BJ (cell line): ENCODE results near the gene TDRD12. TPM values are rescaled to one million over a fixed set of nuclear protein-coding genes. Genes with fewer than 3 reads are reported as not detected.
"Not testable (repeated sequence)": the region's sequence is repeated elsewhere in the genome, so short reads cannot be mapped to it uniquely, and the experiment has no call there.

Experiments used
- CTCF ChIA-PET: fragments of 350-600 bp; formaldehyde crosslinking; extraction: SDS; loops from one replicate; lab custom pipeline; 2021; ENCODE audit warnings: antibody characterized with exemption, inconsistent platforms; lab: Yijun Ruan, JAX
- POLR2A ChIA-PET: fragments of 300-600 bp; sonication (Branson Sonifier 250); formaldehyde crosslinking; extraction: SDS; loops from one replicate; lab custom pipeline; 2021; ENCODE audit warnings: antibody characterized with exemption; lab: Charles Lee
- DNase-seq: peaks from one replicate; pipeline ENCODE4 v3.0.0-alpha.2; 2011; ENCODE audit warnings: low read depth
- H3K27me3 ChIP-seq: 2 replicates; pipeline ENCODE4 v1.6.0; 2011; ENCODE audit warnings: low read length; ENCODE audit not compliant: control insufficient read depth, insufficient read depth
- H3K36me3 ChIP-seq: 2 replicates; pipeline ENCODE4 v1.5.1; 2011; ENCODE audit warnings: low read length; ENCODE audit not compliant: control insufficient read depth, insufficient read depth
- H3K4me3 ChIP-seq: 2 replicates; pipeline ENCODE4 v1.5.1; 2011; ENCODE audit warnings: low read depth, mild to moderate bottlenecking, control low read depth, low read length
- CTCF ChIP-seq: IDR thresholded peaks from 2 replicates; pipeline ENCODE4 v1.5.1; 2011; ENCODE audit warnings: low read depth, mild to moderate bottlenecking, control low read depth, inconsistent platforms, low read length, moderate library complexity; ENCODE audit not compliant: insufficient read depth
- polyA plus RNA-seq: library from polyadenylated mRNA; depleted of rRNA; stranded (reverse); fragments of >200 nt; gene quantifications from 2 replicates; pipeline ENCODE4 v1.2.3, GENCODE V29; 2011

The TDRD12 gene
- polyA plus RNA-seq, 1 experiment = not detected

GRCh38 chr19:32767951-32768679 is 48.5 kb downstream of the TDRD12 start:
- no peak for DNase-seq
- Histone ChIP-seq H3K36me3 (no peaks in the 10 kb centered on the region), H3K4me3 (no peak overlapping the region), H3K27me3 (no peaks in the 10 kb centered on the region)
- TF ChIP-seq CTCF = no peak
- ChIA-PET CTCF (no interaction called here), POLR2A (no interaction called here)

- CTCF ChIA-PET = interaction anchor here (0.8 kb wide), 1 partner anchor 94 kb away, joined by 3 read pairs; no protein-coding TSS in a partner anchor
- no peaks in the 10 kb centered on the region for H3K27me3 ChIP-seq
- no peak overlapping the region for H3K4me3 ChIP-seq
- POLR2A ChIA-PET = no interaction called here
- TF ChIP-seq CTCF = no peak
- no peaks in the 10 kb centered on the region for H3K36me3 ChIP-seq
- DNase-seq = no peak
These were observed 52.0 kb downstream of the TDRD12 start for GRCh38 chr19:32771596-32771995.

- ChIA-PET POLR2A (no interaction called here), CTCF (no interaction called here)
- H3K4me3 ChIP-seq = no peak overlapping the region
- no peaks in the 10 kb centered on the region for H3K27me3 ChIP-seq
- TF ChIP-seq CTCF = no peak
- DNase-seq = no peak
- no peaks in the 10 kb centered on the region for H3K36me3 ChIP-seq
These were observed 53.6 kb downstream of the TDRD12 start for GRCh38 chr19:32773126-32773525.

- no peaks in the 10 kb centered on the region for H3K27me3 ChIP-seq
- ChIA-PET POLR2A (no interaction called here), CTCF (no interaction called here)
- H3K4me3 ChIP-seq = no peak overlapping the region
- no peak for TF ChIP-seq CTCF
- no peak for DNase-seq
- no peaks in the 10 kb centered on the region for H3K36me3 ChIP-seq
These were observed 59.5 kb downstream of the TDRD12 start for GRCh38 chr19:32779082-32779481.

GRCh38 chr19:32781280-32781679 is 61.7 kb downstream of the TDRD12 start:
- no peak for DNase-seq
- Histone ChIP-seq H3K4me3 (no peak overlapping the region), H3K27me3 (no peaks in the 10 kb centered on the region), H3K36me3 (no peaks in the 10 kb centered on the region)
- POLR2A ChIA-PET = no interaction called here
- no peak for TF ChIP-seq CTCF
- CTCF ChIA-PET = interaction anchor here (0.6 kb wide), 2 partner anchors 181 to 479 kb away, joined by 3 read pairs; no protein-coding TSS in a partner anchor

GRCh38 chr19:32782089-32782488 is 62.5 kb downstream of the TDRD12 start:
- H3K27me3 ChIP-seq, DNase-seq, H3K4me3 ChIP-seq, H3K36me3 ChIP-seq, POLR2A ChIA-PET: not testable (repeated sequence)
- CTCF ChIA-PET = interaction anchor here (0.6 kb wide), 2 partner anchors 182 to 480 kb away, joined by 3 read pairs; no protein-coding TSS in a partner anchor

- H3K27me3 ChIP-seq, DNase-seq, CTCF ChIA-PET, H3K4me3 ChIP-seq, POLR2A ChIA-PET, H3K36me3 ChIP-seq: not testable (repeated sequence)
These were observed 67.7 kb downstream of the TDRD12 start for GRCh38 chr19:32787161-32787813.

- H3K36me3 ChIP-seq, H3K27me3 ChIP-seq, POLR2A ChIA-PET, H3K4me3 ChIP-seq, CTCF ChIA-PET, DNase-seq: not testable (repeated sequence)
These were observed 68.3 kb downstream of the TDRD12 start for GRCh38 chr19:32787895-32788294.
